ENCODE measurements around the gene GIMAP6. TPM values are rescaled to one million over a fixed set of nuclear protein-coding genes. Genes with fewer than 3 reads are reported as not detected.

GIMAP6 gene
- total RNA-seq: 18.9 TPM

DNA sequence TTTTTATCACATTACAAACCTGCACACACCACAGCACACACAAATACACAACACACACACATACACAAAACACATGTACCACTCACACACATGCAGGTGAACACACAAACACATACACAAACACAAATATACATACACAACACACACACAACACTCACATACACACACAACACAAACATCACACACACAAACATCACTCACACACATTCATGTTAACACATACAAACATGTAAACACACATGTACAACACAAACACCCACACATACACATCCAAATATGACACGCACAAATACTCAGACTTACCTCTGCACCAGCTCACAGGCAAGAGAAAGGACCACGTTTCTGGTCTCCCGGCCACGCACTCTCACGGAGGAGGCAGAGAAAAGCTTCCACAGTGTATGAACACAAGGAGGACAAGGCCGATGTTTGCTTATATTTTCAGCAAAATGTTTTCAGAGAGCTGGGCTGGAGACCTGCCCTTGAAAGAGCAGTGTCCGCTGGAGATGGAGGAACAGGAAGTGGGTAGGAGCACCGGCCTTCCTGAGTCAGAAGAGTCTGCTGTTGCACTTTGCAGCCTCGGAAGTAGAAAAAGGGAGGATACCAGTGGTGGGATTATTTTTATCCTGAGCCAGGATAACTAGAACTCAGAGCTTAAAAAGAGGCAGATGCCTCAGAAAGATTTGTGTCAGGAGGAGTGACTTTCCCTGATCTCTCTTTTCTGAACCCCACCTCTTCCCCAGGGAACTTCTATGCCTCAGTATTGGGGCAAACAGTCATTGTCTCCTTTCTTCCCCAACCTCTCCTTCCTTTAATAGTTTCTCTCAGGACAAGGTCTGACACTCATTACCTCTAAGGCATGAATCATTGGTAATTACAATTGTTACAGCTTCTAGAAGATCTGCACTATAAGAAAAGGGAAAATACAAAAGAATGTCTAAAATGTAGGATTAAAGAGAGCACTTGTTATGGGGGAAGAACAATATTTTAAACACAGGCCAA lies at the start of gene GIMAP6:
Gene GIMAP6 (minus strand): TSS at position 520 of the 999 bp plus-strand sequence. CDS start 2,243 bp downstream, outside the sequence.

Other genes starting within 250 kb of the GIMAP6 start
- 10.6 TPM for gene GIMAP8, start 181.8 kb downstream of the GIMAP6 start, total RNA-seq
- 8.0 TPM for gene GIMAP7, start 117.5 kb downstream of the GIMAP6 start, total RNA-seq
- 24.2 TPM for gene GIMAP4, start 65.0 kb downstream of the GIMAP6 start, total RNA-seq
- gene GIMAP2, start 53.3 kb upstream of the GIMAP6 start, total RNA-seq: 10.0 TPM
- gene GIMAP1, start 84.2 kb upstream of the GIMAP6 start, total RNA-seq: 2.6 TPM
- 17.0 TPM for gene GIMAP5, start 105.0 kb upstream of the GIMAP6 start, total RNA-seq
- 69.6 TPM for gene TMEM176B, start 168.0 kb upstream of the GIMAP6 start, total RNA-seq
- 71.8 TPM for gene TMEM176A, start 168.4 kb upstream of the GIMAP6 start, total RNA-seq
- 82.9 TPM for gene AOC1, start 220.1 kb upstream of the GIMAP6 start, total RNA-seq